ENCODE data around the gene KLHL12. TPM values are rescaled to one million over a fixed set of nuclear protein-coding genes. Genes with fewer than 3 reads are reported as not detected.

The KLHL12 gene
- total RNA-seq, 1 experiment from 2014 or later = 17.8 TPM

DNA sequence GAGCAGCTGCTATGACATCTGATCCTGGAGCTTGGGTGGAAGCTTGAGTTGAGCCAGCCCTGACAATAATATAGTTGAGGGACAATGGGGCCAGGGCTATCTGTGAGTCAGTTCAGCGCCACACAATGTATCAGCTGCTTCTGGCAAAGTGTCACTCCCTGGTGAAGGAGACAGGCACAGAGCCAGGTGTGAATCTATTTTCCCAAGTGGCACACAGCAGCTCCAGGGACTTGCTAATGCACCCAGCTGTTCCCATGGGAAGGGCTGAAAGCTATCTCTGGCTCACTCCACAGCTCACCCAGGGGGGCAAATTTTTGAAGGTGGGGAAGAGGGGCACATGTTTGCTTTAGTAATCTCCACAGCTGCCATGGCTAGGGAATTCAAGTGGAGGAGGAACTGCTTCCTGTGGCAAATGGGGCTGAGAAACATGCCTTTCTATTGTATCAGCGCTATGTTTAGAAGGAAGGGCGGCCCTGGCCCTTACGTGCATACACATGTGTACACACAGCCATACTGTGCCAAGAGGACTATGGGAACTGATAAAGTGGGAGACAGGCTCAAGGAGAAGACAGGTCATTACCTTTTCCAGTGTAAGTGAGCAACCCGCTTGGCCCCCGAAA is 37.9 kb upstream of the KLHL12 start:
- CTCF ChIA-PET = no interaction called here

DNA sequence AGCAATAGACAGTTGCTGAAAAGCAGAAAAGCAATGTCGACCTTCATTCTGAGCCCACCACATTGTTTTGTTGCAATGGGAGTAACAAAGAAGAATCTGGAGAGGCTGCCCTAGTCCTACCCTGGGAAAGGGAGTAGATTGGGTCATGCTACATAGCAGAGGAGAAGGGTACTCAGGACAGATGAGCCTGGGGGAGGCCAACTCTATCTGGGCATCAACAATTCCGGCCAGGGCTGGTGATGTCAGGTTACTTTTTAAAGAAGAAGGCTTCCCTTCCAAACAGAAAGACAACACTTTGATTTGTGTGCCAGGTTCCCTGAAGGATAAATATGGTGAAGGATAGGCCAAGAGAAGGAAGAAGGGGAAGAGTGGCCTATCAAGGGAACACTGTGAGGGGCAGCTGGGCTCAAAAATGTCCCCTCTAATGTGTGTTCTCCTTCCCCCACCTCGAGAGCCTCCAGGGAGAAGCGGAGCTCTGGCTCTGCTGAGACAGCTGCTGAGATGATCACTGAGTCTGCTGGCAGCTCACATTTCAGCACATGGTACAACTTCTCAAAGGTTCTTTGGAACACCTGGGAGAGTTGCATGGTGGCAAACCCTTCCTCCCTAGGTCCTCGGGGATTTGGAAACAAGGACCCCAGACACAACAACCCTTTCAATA is 34.3 kb upstream of the KLHL12 start:
- POLR2A ChIA-PET (ENCODE audit: low non-redundant PET) = no interaction called here
- peaks cover 5% of the 10 kb centered on the region for H3K36me3 ChIP-seq (ENCODE audit: insufficient read depth, low read length, poor library complexity, severe bottlenecking)
- H3K4me1 ChIP-seq (ENCODE audit: insufficient read depth, low read length, poor library complexity, severe bottlenecking) = peaks cover 16% of the 10 kb centered on the region
- H3K9me3 ChIP-seq (ENCODE audit: low read depth, low read length, poor library complexity, severe bottlenecking) = no peaks in the 10 kb centered on the region
- BruUV-seq (replicated peaks) = no TSS peak
- intact Hi-C loops (cut with micrococcal nuclease; ENCODE audit: unreplicated experiment) = no loop called here
- no peaks in the 10 kb centered on the region for H3K27me3 ChIP-seq (replicated peaks; ENCODE audit: insufficient read depth, low read depth, low read length, poor library complexity)
- H3K4me3 ChIP-seq (ENCODE audit: low read depth, low read length, poor library complexity, severe bottlenecking) = no peak overlapping the region
- no peak for TF ChIP-seq EZH2 (IDR thresholded peaks at IDR 0.05; ENCODE audit: borderline replicate concordance, low read depth, low read length, poor library complexity, severe bottlenecking)
- TF ChIP-seq, protein P1, sequence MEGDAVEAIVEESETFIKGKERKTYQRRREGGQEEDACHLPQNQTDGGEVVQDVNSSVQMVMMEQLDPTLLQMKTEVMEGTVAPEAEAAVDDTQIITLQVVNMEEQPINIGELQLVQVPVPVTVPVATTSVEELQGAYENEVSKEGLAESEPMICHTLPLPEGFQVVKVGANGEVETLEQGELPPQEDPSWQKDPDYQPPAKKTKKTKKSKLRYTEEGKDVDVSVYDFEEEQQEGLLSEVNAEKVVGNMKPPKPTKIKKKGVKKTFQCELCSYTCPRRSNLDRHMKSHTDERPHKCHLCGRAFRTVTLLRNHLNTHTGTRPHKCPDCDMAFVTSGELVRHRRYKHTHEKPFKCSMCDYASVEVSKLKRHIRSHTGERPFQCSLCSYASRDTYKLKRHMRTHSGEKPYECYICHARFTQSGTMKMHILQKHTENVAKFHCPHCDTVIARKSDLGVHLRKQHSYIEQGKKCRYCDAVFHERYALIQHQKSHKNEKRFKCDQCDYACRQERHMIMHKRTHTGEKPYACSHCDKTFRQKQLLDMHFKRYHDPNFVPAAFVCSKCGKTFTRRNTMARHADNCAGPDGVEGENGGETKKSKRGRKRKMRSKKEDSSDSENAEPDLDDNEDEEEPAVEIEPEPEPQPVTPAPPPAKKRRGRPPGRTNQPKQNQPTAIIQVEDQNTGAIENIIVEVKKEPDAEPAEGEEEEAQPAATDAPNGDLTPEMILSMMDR (conservative IDR thresholded peaks at IDR 0.05; ENCODE audit: low read depth, low read length) = no peak
- CTCF ChIA-PET = no interaction called here
- H3K27ac ChIP-seq (ENCODE audit: low read depth, low read length, poor library complexity, severe bottlenecking) = no peak overlapping the region
- DNase-seq (ENCODE audit: low spot score) = no peak

More for the DNA sequence above, 37.9 kb upstream of the KLHL12 start:
- H3K27ac ChIP-seq (ENCODE audit: low read depth, low read length, poor library complexity, severe bottlenecking) = no peak overlapping the region
- intact Hi-C loops (cut with micrococcal nuclease; ENCODE audit: unreplicated experiment) = no loop called here
- BruUV-seq (replicated peaks) = no TSS peak
- no peaks in the 10 kb centered on the region for H3K27me3 ChIP-seq (replicated peaks; ENCODE audit: insufficient read depth, low read depth, low read length, poor library complexity)
- H3K9me3 ChIP-seq (ENCODE audit: low read depth, low read length, poor library complexity, severe bottlenecking) = no peaks in the 10 kb centered on the region
- POLR2A ChIA-PET (ENCODE audit: low non-redundant PET) = no interaction called here
- H3K36me3 ChIP-seq (ENCODE audit: insufficient read depth, low read length, poor library complexity, severe bottlenecking) = peaks cover 5% of the 10 kb centered on the region
- H3K4me3 ChIP-seq (ENCODE audit: low read depth, low read length, poor library complexity, severe bottlenecking) = no peak overlapping the region
- no peak for DNase-seq (ENCODE audit: low spot score)
- peaks cover 5% of the 10 kb centered on the region for H3K4me1 ChIP-seq (ENCODE audit: insufficient read depth, low read length, poor library complexity, severe bottlenecking)
- TF ChIP-seq, protein P1 (conservative IDR thresholded peaks at IDR 0.05; ENCODE audit: low read depth, low read length) = no peak
- no peak for TF ChIP-seq EZH2 (IDR thresholded peaks at IDR 0.05; ENCODE audit: borderline replicate concordance, low read depth, low read length, poor library complexity, severe bottlenecking)

DNA sequence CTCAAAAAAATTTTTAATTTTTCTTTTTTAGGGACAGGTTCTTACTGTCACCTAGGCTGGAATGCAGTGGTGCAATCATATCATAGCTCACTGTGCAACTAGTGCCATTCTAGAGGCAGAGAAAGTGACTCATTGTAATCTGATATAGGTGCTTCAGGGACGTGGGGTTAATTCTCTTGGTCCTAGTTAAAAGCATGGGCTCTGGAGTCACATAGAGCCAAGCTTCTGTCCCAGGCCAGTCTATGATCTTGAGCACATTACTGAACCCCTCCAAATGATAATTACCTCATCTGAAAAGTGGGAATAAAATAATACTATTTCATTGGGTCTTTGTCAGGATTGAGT is 32.2 kb upstream of the KLHL12 start:
- Histone ChIP-seq H3K27me3 (replicated peaks; ENCODE audit: insufficient read depth, low read depth, low read length, poor library complexity) (no peaks in the 10 kb centered on the region), H3K4me3 (ENCODE audit: low read depth, low read length, poor library complexity, severe bottlenecking) (no peak overlapping the region)

More for the DNA sequence above, 32.2 kb upstream of the KLHL12 start:
- TF ChIP-seq EZH2 (IDR thresholded peaks at IDR 0.05; ENCODE audit: borderline replicate concordance, low read depth, low read length, poor library complexity, severe bottlenecking) = no peak
- TF ChIP-seq, protein P1 (conservative IDR thresholded peaks at IDR 0.05; ENCODE audit: low read depth, low read length) = no peak
- H3K36me3 ChIP-seq (ENCODE audit: insufficient read depth, low read length, poor library complexity, severe bottlenecking) = peaks cover 5% of the 10 kb centered on the region
- H3K4me1 ChIP-seq (ENCODE audit: insufficient read depth, low read length, poor library complexity, severe bottlenecking) = peaks cover 13% of the 10 kb centered on the region
- BruUV-seq (replicated peaks) = no TSS peak
- peak; percentile 35 for DNase-seq (ENCODE audit: low spot score)
- intact Hi-C loops (cut with micrococcal nuclease; ENCODE audit: unreplicated experiment) = no loop called here
- H3K27ac ChIP-seq (ENCODE audit: low read depth, low read length, poor library complexity, severe bottlenecking) = no peak overlapping the region
- H3K9me3 ChIP-seq (ENCODE audit: low read depth, low read length, poor library complexity, severe bottlenecking) = no peaks in the 10 kb centered on the region
- ChIA-PET POLR2A (ENCODE audit: low non-redundant PET) (no interaction called here), CTCF (no interaction called here)
